ENCODE results near the gene KRTAP4-6.

GRCh38 chr17:41151525-41151924 lies 11.2 kb upstream of the KRTAP4-6 start:
- no peak for TF ChIP-seq EZH2 (IDR thresholded peaks at IDR 0.05)
- TF ChIP-seq POLR2AphosphoS5 (IDR thresholded peaks at IDR 0.05; ENCODE audit: borderline replicate concordance, low read depth, low read length), result no peak
